H1 (cell line): ENCODE measurements around the gene BTRC.

Experiments
- CBX8 ChIP-seq: fragments of 300-800, 300-1000 bp; sonication (generic); IDR thresholded peaks from 2 replicates; pipeline ENCODE4 v1.7.1; 2016; ENCODE audit warnings: low read depth, low read length, borderline replicate concordance
- EZH2 ChIP-seq: fragments of 200-600 bp; sonication (generic); IDR thresholded peaks from 2 replicates; pipeline ENCODE4 v1.7.1; 2012; ENCODE audit warnings: low read depth, mild to moderate bottlenecking, moderate library complexity, low read length, inconsistent platforms; ENCODE audit not compliant: severe bottlenecking
- JUN ChIP-seq: IDR thresholded peaks from 2 replicates; pipeline ENCODE4 v1.6.1; 2011; ENCODE audit warnings: low read depth, mild to moderate bottlenecking, improper control_type of control experiment, low read length
- POLR2A ChIP-seq, 2 experiments: IDR thresholded peaks; 1 replicate in 1 of 2; 2 replicates in 1 of 2; pipeline ENCODE4 v1.6.1; 2011; ENCODE audit warnings: low read depth in 2 of 2, low read length in 2 of 2, mild to moderate bottlenecking in 2 of 2; ENCODE audit errors: control extremely low read depth in 1 of 2
- POLR2AphosphoS5 ChIP-seq: IDR thresholded peaks from 2 replicates; pipeline ENCODE4 v1.6.1; 2011; ENCODE audit warnings: low read depth, low read length
- RAD21 ChIP-seq, 2 experiments: IDR thresholded peaks in 1 of 2; conservative IDR thresholded peaks in 1 of 2; 2 replicates each; pipeline ENCODE4 v1.6.1; 2011; ENCODE audit warnings: low read depth in 2 of 2, low read length in 2 of 2, improper control_type of control experiment in 1 of 2, inconsistent platforms in 1 of 2, mild to moderate bottlenecking in 1 of 2, moderate library complexity in 1 of 2
- RFX5 ChIP-seq: IDR thresholded peaks from 2 replicates; pipeline ENCODE4 v1.6.1; 2011; ENCODE audit warnings: low read depth, low read length, improper control_type of control experiment, borderline replicate concordance
- SIN3A ChIP-seq, 2 experiments: IDR thresholded peaks in 1 of 2; conservative IDR thresholded peaks in 1 of 2; 2 replicates each; pipeline ENCODE4 v1.6.1; 2011 to 2012; ENCODE audit warnings: low read length in 2 of 2, improper control_type of control experiment in 1 of 2, low read depth in 1 of 2, mild to moderate bottlenecking in 1 of 2
- SUZ12 ChIP-seq: fragments of 200-600 bp; sonication (generic); IDR thresholded peaks from 2 replicates; pipeline ENCODE4 v1.6.1; 2012; ENCODE audit warnings: mild to moderate bottlenecking, inconsistent platforms, low read length, moderate library complexity, mixed read lengths
- ZNF274 ChIP-seq: IDR thresholded peaks from 2 replicates; pipeline ENCODE4 v1.7.0; 2012; ENCODE audit warnings: low read length, borderline replicate concordance; ENCODE audit errors: extremely low read depth
- TF ChIP-seq, protein P1 (sequence below), 3 experiments: IDR thresholded peaks; 1 replicate in 2 of 3; 2 replicates in 1 of 3; pipeline versions ENCODE4 v1.5.1 to v1.6.1; 2011; ENCODE audit warnings: low read length in 3 of 3, mild to moderate bottlenecking in 3 of 3, inconsistent platforms in 2 of 3, low read depth in 1 of 3, moderate library complexity in 1 of 3; ENCODE audit not compliant: insufficient read depth in 1 of 3; ENCODE audit errors: control extremely low read depth in 1 of 3
- TF ChIP-seq, protein P2 (sequence below): IDR thresholded peaks from 2 replicates; pipeline ENCODE4 v1.6.1; 2011; ENCODE audit warnings: low read depth, mild to moderate bottlenecking, low read length; ENCODE audit not compliant: insufficient read depth

DNA sequence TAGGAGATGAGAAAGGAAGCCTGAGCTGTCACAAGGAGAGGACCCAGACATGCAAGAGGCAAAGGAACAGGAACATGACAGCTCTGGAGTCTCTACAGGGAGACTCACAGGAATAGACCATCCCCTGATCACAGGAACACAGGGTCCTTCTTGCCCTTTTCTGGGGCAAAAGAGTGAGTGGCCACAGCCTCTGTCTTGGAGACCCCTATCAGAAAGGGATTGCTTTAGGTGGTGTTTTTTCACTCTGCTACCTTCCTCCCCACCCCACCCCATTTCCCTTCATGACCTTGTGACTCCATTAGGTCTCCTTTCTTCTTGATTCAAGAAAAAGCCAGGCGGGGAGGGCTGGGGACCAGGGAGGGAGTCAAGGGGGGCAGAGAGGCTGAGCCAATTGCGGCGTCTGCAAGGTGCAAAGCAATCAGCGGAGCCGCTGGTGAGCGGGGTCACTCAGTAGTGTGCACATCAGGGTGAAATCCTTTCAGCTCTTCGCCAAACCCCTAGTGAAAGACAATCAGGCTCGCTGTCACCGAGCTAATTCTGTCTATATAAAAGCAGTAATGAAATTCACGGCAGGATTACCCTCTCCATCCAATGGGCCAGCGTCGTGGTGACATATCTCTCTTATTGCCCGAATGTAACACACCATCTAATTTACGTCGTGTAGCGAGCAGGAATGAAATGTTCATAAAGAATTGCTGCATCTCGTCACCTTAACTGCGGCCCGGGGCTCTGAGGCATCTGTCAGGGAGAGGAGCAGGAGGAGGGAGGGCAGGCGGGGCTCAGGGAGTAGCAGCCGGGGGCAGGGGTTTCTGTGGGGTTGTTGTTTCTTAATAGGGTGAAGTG is 31.5 kb upstream of the BTRC start:
- TF ChIP-seq POLR2A (IDR thresholded peaks at IDR 0.05; ENCODE audit: control extremely low read depth in 1 of 2, low read depth in 2 of 2, low read length in 2 of 2): no peak
- TF ChIP-seq RAD21 (IDR thresholded peaks at IDR 0.05 in 1 of 2, conservative IDR thresholded peaks at IDR 0.05 in 1 of 2; ENCODE audit: low read depth in 2 of 2, low read length in 2 of 2): no peak
- TF ChIP-seq JUN: no peak
- TF ChIP-seq EZH2: no peak
- TF ChIP-seq, protein P1, sequence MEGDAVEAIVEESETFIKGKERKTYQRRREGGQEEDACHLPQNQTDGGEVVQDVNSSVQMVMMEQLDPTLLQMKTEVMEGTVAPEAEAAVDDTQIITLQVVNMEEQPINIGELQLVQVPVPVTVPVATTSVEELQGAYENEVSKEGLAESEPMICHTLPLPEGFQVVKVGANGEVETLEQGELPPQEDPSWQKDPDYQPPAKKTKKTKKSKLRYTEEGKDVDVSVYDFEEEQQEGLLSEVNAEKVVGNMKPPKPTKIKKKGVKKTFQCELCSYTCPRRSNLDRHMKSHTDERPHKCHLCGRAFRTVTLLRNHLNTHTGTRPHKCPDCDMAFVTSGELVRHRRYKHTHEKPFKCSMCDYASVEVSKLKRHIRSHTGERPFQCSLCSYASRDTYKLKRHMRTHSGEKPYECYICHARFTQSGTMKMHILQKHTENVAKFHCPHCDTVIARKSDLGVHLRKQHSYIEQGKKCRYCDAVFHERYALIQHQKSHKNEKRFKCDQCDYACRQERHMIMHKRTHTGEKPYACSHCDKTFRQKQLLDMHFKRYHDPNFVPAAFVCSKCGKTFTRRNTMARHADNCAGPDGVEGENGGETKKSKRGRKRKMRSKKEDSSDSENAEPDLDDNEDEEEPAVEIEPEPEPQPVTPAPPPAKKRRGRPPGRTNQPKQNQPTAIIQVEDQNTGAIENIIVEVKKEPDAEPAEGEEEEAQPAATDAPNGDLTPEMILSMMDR (IDR thresholded peaks at IDR 0.05; ENCODE audit: control extremely low read depth in 1 of 3, insufficient read depth in 1 of 3, low read depth in 1 of 3, low read length in 3 of 3): no peak
- TF ChIP-seq RFX5: no peak
- no peak for TF ChIP-seq POLR2AphosphoS5
- no peak for TF ChIP-seq CBX8
- TF ChIP-seq, protein P2, sequence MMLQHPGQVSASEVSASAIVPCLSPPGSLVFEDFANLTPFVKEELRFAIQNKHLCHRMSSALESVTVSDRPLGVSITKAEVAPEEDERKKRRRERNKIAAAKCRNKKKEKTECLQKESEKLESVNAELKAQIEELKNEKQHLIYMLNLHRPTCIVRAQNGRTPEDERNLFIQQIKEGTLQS: no peak
- TF ChIP-seq SIN3A (conservative IDR thresholded peaks at IDR 0.05 in 1 of 2, IDR thresholded peaks at IDR 0.05 in 1 of 2; ENCODE audit: low read depth in 1 of 2, low read length in 2 of 2): no peak
- no peak for TF ChIP-seq SUZ12
- TF ChIP-seq ZNF274: no peak
